B cell (primary cell): Measurements from ENCODE around the gene NPBWR2. TPM values are rescaled to one million over a fixed set of nuclear protein-coding genes. Genes with fewer than 3 reads are reported as not detected.

ENCODE experiments used
- ATAC-seq: fragments of 200-7000 bp; cut with Tn5 transposase; one replicate; pipeline ENCODE4 v1.10.0; 2021; ENCODE audit warnings: low read depth, mild to moderate bottlenecking, moderate number of reproducible peaks, moderate library complexity
- CTCF ChIA-PET: fragments of 350-600 bp; sonication (Branson Sonifier 250); formaldehyde crosslinking; loops from one replicate; lab custom pipeline; 2021; ENCODE audit warnings: antibody characterized with exemption, inconsistent platforms; lab: Charles Lee
- POLR2A ChIA-PET: fragments of 350-600 bp; sonication (Branson Sonifier 250); formaldehyde crosslinking; loops from one replicate; lab custom pipeline; 2021; ENCODE audit warnings: antibody characterized with exemption; lab: Charles Lee
- DNase-seq: peaks from one replicate; pipeline ENCODE4 v3.0.0; 2013
- H2AFZ ChIP-seq: 2 replicates; pipeline ENCODE4 v1.6.1; 2012; ENCODE audit warnings: mild to moderate bottlenecking, low read depth, low read length; ENCODE audit not compliant: insufficient read depth, poor library complexity, severe bottlenecking
- H3K27ac ChIP-seq, 2 donors: 1 replicate in 1 of 2; 2 replicates in 1 of 2; pipeline ENCODE4 v1.5.1; 2012 to 2013; ENCODE audit warnings: low read length in 2 of 2, mild to moderate bottlenecking in 2 of 2, moderate library complexity in 1 of 2
- H3K27me3 ChIP-seq, 4 experiments: fragments of 200-600 bp in 1 of 4; sonication (generic) in 1 of 4; replicated peaks in 1 of 4; 1 replicate in 2 of 4; 2 replicates in 2 of 4; pipeline versions ENCODE4 v1.6.1 to v1.7.0; 2013 to 2016; ENCODE audit warnings: low read length in 3 of 4, mild to moderate bottlenecking in 2 of 4, mixed read lengths in 1 of 4, moderate library complexity in 1 of 4; ENCODE audit not compliant: insufficient read depth in 4 of 4, control insufficient read depth in 3 of 4; ENCODE audit errors: control extremely low read depth in 1 of 4
- H3K36me3 ChIP-seq, 2 experiments: replicated peaks in 1 of 2; 1 replicate in 1 of 2; 2 replicates in 1 of 2; pipeline versions ENCODE4 v1.6.1 to v1.7.1; 2013; ENCODE audit warnings: low read length in 1 of 2; ENCODE audit not compliant: insufficient read depth in 2 of 2, control insufficient read depth in 1 of 2; ENCODE audit errors: control extremely low read depth in 1 of 2, extremely low read depth in 1 of 2
- H3K4me1 ChIP-seq, 2 donors: fragments of 200-600 bp in 1 of 2; sonication (generic) in 1 of 2; 1 replicate in 1 of 2; 2 replicates in 1 of 2; pipeline versions ENCODE4 v1.5.1 to v1.6.1; 2013 to 2017; ENCODE audit warnings: low read length in 2 of 2; ENCODE audit not compliant: control insufficient read depth in 2 of 2, insufficient read depth in 2 of 2
- H3K4me2 ChIP-seq: replicated peaks from 2 replicates; pipeline ENCODE3; 2012; ENCODE audit warnings: mild to moderate bottlenecking, low read depth, low read length; ENCODE audit not compliant: poor library complexity, severe bottlenecking
- H3K4me3 ChIP-seq, 5 experiments: fragments of 200-600 bp in 1 of 5; sonication (generic) in 1 of 5; 1 replicate in 3 of 5; 2 replicates in 2 of 5; pipeline versions ENCODE4 v1.5.1 to v1.7.0; 2011 to 2016; ENCODE audit warnings: low read length in 4 of 5, mild to moderate bottlenecking in 4 of 5, low read depth in 2 of 5, control low read depth in 1 of 5, moderate library complexity in 1 of 5; ENCODE audit not compliant: insufficient read depth in 1 of 5; ENCODE audit errors: control extremely low read depth in 1 of 5, extremely low read depth in 1 of 5
- H3K79me2 ChIP-seq: fragments of 200-600 bp; sonication (generic); one replicate; pipeline ENCODE4 v1.6.0; 2016; ENCODE audit warnings: low read length; ENCODE audit not compliant: control insufficient read depth, insufficient read depth
- H3K9ac ChIP-seq: fragments of 200-600 bp; sonication (generic); 2 replicates; pipeline ENCODE4 v1.6.1; 2017; ENCODE audit warnings: mild to moderate bottlenecking, low read length, moderate library complexity
- H3K9me3 ChIP-seq, 3 donors: one replicate each; pipeline versions ENCODE4 v1.6.1 to v1.7.1; 2013; ENCODE audit warnings: low read length in 2 of 3; ENCODE audit not compliant: control insufficient read depth in 2 of 3, insufficient read depth in 1 of 3; ENCODE audit errors: control extremely low read depth in 1 of 3
- H4K20me1 ChIP-seq: 2 replicates; pipeline ENCODE4 v1.6.0; 2012; ENCODE audit warnings: mild to moderate bottlenecking, low read length; ENCODE audit not compliant: insufficient read depth, control insufficient read depth, poor library complexity, severe bottlenecking
- H3K27ac Mint-ChIP-seq: one replicate; pipeline ENCODE4 v1.8.0; 2021; ENCODE audit warnings: mixed read lengths
- H3K27me3 Mint-ChIP-seq: one replicate; pipeline ENCODE4 v1.8.0; 2021; ENCODE audit warnings: mixed read lengths
- H3K4me1 Mint-ChIP-seq: one replicate; pipeline ENCODE4 v1.8.0; 2021; ENCODE audit warnings: mixed read lengths
- H3K4me3 Mint-ChIP-seq: one replicate; pipeline ENCODE4 v1.8.0; 2021; ENCODE audit warnings: mixed read lengths
- H3K9me3 Mint-ChIP-seq: one replicate; pipeline ENCODE4 v1.8.0; 2022; ENCODE audit warnings: mixed read lengths; ENCODE audit not compliant: insufficient read depth
- EZH2 ChIP-seq: IDR thresholded peaks from 2 replicates; pipeline ENCODE4 v1.6.1; 2012; ENCODE audit warnings: borderline replicate concordance, low read depth, mild to moderate bottlenecking, moderate library complexity, low read length; ENCODE audit not compliant: insufficient read depth, poor library complexity, severe bottlenecking
- WGBS: methylation state at CpG from one replicate; pipeline ENCODE4 v1.1.5; 2013; ENCODE audit warnings: missing lambda C conversion rate; ENCODE audit not compliant: insufficient coverage; 5-methylcytosine and 5-hydroxymethylcytosine counted together
- intact Hi-C: fragments of 100-400 bp; cut with micrococcal nuclease; formaldehyde crosslinking; loops from one replicate; pipeline ENCODE4 v1.10.0; 2022
- polyA plus RNA-seq: library from polyadenylated mRNA; depleted of rRNA; stranded (reverse); fragments of >200 nt; gene quantifications from 2 replicates; pipeline ENCODE4 v1.2.3, GENCODE V29; 2012
- total RNA-seq, 2 donors: library from RNA; stranded (reverse); fragments of 120-200 nt in 1 of 2; gene quantifications; 1 replicate in 1 of 2; 2 replicates in 1 of 2; pipeline versions ENCODE4 v1.2.3 to v1.2.4, GENCODE V29; 2013 to 2022
- TF ChIP-seq, protein P1 (sequence below): fragments of 200-600 bp; IDR thresholded peaks from one replicate; pipeline ENCODE4 v1.8.0; 2022; ENCODE audit warnings: antibody characterized with exemption, mild to moderate bottlenecking

Gene NPBWR2
- total and polyA plus RNA-seq, 2 donors (not counting 1 experiment from before 2014, with no cell fraction given) = 0.21 TPM; not detected in 1

DNA sequence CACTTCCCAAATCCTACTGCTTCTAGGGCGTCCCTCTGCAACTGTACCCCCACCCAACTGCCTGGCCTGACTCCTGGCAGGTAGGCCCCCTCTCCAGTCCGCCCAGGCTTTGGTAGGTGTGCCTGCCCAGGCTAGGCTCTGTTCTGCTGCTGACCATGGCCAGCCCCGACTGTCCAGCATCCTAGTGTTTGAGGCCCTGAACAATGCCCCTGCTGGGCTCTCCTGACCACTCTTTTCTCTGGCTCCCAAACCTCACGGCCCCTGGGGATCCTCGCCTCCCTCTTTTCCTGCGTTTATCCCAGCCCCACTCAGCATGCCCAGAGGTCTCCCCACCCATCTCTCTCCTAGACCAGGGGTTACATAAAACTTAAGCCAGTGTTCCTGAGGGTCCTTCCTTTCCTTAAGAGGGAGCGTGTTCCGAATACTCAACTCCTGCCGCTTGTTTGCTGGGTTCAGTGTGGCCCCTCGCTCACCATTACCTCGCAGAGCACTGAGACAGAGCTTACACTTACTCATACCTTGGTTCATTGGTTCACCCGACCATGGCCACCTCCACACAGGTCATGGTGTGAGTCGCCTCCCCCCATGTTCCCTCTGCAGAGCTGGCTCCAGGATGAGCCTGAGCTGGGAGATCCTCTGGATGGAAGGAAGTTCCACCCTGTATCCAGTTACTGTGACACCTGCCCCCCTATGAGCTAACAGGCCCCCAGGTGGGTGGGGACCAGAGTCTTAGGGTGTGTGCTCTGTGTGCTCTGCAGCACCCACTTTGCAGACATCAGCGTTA lies 35.8 kb upstream of the NPBWR2 start:
- no peak for ATAC-seq
- Histone ChIP-seq H4K20me1 (no peaks in the 10 kb centered on the region), H3K36me3 (no peaks in the 10 kb centered on the region), H3K4me2 (no peak overlapping the region), H3K9me3 (peaks cover 0 to 22% (median 9%) of the 10 kb centered on the region in 3 donors), H3K4me3 (no peak overlapping the region), H3K4me1 (no peaks in the 10 kb centered on the region), H3K27ac (no peak overlapping the region), H3K79me2 (no peaks in the 10 kb centered on the region), H3K27me3 (peaks cover 0 to 16% (median 0%) of the 10 kb centered on the region in 4 experiments), H3K9ac (no peak overlapping the region), H2AFZ (no peak overlapping the region)
- Mint-ChIP-seq H3K27me3 (peaks cover 10% of the 10 kb centered on the region), H3K4me3 (no peak overlapping the region), H3K4me1 (no peaks in the 10 kb centered on the region), H3K27ac (no peak overlapping the region), H3K9me3 (peaks cover 5% of the 10 kb centered on the region)
- ChIA-PET CTCF (interaction anchor here (0.6 kb wide), 2 partner anchors 155 to 463 kb away, joined by 3 read pairs; no protein-coding TSS in a partner anchor), POLR2A (no interaction called here)
- intact Hi-C loops = no loop called here
- WGBS = 93% methylated on average over 14 of the region's 14 CpGs
- TF ChIP-seq, protein P1, sequence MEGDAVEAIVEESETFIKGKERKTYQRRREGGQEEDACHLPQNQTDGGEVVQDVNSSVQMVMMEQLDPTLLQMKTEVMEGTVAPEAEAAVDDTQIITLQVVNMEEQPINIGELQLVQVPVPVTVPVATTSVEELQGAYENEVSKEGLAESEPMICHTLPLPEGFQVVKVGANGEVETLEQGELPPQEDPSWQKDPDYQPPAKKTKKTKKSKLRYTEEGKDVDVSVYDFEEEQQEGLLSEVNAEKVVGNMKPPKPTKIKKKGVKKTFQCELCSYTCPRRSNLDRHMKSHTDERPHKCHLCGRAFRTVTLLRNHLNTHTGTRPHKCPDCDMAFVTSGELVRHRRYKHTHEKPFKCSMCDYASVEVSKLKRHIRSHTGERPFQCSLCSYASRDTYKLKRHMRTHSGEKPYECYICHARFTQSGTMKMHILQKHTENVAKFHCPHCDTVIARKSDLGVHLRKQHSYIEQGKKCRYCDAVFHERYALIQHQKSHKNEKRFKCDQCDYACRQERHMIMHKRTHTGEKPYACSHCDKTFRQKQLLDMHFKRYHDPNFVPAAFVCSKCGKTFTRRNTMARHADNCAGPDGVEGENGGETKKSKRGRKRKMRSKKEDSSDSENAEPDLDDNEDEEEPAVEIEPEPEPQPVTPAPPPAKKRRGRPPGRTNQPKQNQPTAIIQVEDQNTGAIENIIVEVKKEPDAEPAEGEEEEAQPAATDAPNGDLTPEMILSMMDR = no peak
- no peak for TF ChIP-seq EZH2
- no peak for DNase-seq

GRCh38 chr20:64142590-64142989 lies 35.2 kb upstream of the NPBWR2 start:
- Histone ChIP-seq H3K9me3 (peaks cover 0 to 22% (median 9%) of the 10 kb centered on the region in 3 donors), H3K9ac (no peak overlapping the region), H3K36me3 (no peaks in the 10 kb centered on the region), H2AFZ (no peak overlapping the region), H3K79me2 (no peaks in the 10 kb centered on the region), H3K4me2 (no peak overlapping the region), H4K20me1 (no peaks in the 10 kb centered on the region), H3K4me3 (no peak overlapping the region), H3K27ac (no peak overlapping the region), H3K4me1 (no peaks in the 10 kb centered on the region), H3K27me3 (peaks cover 0 to 16% (median 0%) of the 10 kb centered on the region in 4 experiments)
- peaks cover 10% of the 10 kb centered on the region for H3K27me3 Mint-ChIP-seq
- ATAC-seq (no peak), DNase-seq (no peak)
- POLR2A ChIA-PET = no interaction called here
- no peaks in the 10 kb centered on the region for H3K4me1 Mint-ChIP-seq
- peaks cover 5% of the 10 kb centered on the region for H3K9me3 Mint-ChIP-seq
- no peak overlapping the region for H3K27ac Mint-ChIP-seq
- TF ChIP-seq, protein P1 = no peak
- TF ChIP-seq EZH2 = no peak
- 39% methylated on average over 9 of the region's 9 CpGs for WGBS
- intact Hi-C loops = no loop called here
- CTCF ChIA-PET = interaction anchor here (0.6 kb wide), 2 partner anchors 154 to 463 kb away, joined by 3 read pairs; no protein-coding TSS in a partner anchor
- no peak overlapping the region for H3K4me3 Mint-ChIP-seq
